GM12864 (cell line): ENCODE data around the gene SOAT1.
"Not testable (repeated sequence)": the region's sequence is repeated elsewhere in the genome, so short reads cannot be mapped to it uniquely, and the experiment has no call there.

ENCODE experiments used
- DNase-seq: peaks from one replicate; pipeline ENCODE4 v3.0.0-alpha.2; 2011; ENCODE audit warnings: low read depth
- H3K4me3 ChIP-seq: 2 replicates; pipeline ENCODE4 v1.5.1; 2011; ENCODE audit warnings: mild to moderate bottlenecking, low read depth, low read length, control low read depth
- TF ChIP-seq, protein P1 (sequence below): IDR thresholded peaks from 2 replicates; pipeline ENCODE4 v1.5.1; 2011; ENCODE audit warnings: low read depth, mild to moderate bottlenecking, moderate library complexity, low read length, control low read depth, inconsistent platforms; ENCODE audit errors: missing control alignments

Gene SOAT1

DNA sequence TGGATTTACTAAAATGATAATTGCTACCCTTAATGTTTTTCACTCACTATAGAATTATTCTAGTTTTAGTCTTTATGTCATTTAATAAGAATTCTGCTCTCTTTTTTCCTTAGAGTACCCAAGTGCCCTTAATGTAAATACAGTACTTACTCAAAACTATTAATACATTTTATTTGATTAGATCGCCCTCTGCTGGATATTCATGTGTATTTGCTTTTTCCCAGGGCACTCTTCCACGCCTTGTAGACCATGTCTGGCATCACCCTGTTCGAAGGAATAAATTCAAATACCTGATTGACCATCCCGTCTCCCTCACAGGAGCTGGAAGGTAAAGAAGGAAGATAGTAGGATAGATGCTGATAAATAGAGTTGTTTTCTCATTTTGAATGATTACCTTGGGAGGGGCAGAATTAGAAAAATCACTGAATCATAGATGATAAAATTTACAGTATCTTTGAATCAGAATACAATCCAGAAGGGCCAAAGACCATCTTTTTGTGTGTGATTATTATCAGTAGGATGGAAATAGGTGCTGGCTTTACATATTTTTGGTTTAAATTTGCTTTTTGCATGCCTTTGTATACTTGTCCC lies 76.2 kb downstream of the SOAT1 start:
- DNase-seq = no peak
- TF ChIP-seq, protein P1, sequence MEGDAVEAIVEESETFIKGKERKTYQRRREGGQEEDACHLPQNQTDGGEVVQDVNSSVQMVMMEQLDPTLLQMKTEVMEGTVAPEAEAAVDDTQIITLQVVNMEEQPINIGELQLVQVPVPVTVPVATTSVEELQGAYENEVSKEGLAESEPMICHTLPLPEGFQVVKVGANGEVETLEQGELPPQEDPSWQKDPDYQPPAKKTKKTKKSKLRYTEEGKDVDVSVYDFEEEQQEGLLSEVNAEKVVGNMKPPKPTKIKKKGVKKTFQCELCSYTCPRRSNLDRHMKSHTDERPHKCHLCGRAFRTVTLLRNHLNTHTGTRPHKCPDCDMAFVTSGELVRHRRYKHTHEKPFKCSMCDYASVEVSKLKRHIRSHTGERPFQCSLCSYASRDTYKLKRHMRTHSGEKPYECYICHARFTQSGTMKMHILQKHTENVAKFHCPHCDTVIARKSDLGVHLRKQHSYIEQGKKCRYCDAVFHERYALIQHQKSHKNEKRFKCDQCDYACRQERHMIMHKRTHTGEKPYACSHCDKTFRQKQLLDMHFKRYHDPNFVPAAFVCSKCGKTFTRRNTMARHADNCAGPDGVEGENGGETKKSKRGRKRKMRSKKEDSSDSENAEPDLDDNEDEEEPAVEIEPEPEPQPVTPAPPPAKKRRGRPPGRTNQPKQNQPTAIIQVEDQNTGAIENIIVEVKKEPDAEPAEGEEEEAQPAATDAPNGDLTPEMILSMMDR = peak; percentile 37
- no peak overlapping the region for H3K4me3 ChIP-seq

DNA sequence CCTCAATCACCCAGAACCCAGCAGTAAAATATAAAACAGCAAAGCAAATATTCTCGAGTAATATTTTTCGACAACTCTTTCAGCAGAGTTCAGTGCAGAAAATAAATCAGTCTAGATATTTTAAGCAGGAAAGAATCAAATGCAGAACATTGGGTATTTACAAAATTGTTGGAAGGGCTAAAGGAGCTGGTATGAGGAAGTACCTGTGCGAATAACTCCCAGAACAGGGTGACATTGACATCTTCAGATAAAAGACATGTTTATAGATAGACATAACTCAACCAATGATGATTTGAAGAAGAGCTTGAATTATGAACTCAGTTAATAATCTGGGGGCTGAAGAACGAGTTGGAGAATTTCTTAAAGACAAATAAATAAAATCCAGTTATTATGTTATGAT lies 78.6 kb downstream of the SOAT1 start:
- TF ChIP-seq, protein P1 = no peak
- no peak overlapping the region for H3K4me3 ChIP-seq
- no peak for DNase-seq

DNA sequence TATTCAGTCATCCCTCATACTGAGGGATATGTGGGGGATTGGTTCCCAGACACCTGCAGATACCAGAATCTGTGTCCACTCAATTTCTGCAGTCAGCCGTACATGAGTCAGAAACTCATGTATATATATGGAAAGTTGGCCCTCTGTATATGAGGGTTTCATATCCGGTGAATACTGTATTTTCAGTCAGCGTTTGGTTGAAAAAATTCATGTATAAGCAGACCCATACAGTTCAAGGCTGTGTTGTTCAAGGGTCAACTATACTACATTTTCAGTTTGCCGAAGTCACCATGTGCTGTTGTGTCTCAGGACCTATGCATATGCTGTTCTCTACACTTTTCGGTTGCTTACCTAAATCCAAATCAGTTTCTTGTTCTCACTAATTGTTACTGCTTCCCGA lies 82.6 kb downstream of the SOAT1 start:
- TF ChIP-seq, protein P1 = no peak
- H3K4me3 ChIP-seq = no peak overlapping the region
- no peak for DNase-seq

DNA sequence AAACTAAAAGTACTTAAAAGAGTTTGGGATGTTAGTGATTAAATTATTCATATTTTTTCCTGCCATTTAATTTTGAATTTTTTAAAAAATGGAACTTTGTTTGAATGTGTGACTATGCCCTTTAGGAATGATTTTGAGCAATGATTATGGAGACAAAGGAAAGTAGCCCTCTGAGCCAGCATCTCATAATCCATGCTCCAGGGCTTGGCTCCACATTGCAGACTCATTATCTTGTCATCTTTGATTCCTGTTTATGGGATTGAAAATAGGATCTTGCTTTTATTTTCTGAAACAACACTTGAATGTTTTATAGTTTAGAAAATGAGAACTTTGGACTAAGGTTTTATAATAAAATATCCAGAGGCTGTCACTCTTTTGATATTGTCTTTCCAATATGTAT lies 86.7 kb downstream of the SOAT1 start:
- TF ChIP-seq, protein P1 = no peak
- no peak overlapping the region for H3K4me3 ChIP-seq
- no peak for DNase-seq

DNA sequence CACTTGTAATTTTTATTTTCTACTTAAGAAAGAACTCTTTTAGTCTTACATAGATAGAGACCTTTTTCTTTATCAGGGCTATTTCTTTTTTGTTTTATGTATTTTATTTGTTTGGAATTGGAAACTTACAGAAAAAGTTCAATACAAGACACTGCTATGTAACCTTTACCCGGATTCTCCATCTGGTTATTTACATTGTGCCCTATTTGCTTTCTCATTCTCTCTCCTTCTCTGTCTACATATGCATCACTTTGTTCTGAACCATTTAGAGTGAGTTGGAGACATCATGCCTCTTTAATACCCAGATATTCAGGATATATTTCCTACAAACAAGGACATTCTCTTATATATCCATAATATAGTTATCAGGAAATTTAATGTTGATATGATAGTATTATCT lies 90.4 kb downstream of the SOAT1 start:
- no peak overlapping the region for H3K4me3 ChIP-seq
- DNase-seq = no peak

DNA sequence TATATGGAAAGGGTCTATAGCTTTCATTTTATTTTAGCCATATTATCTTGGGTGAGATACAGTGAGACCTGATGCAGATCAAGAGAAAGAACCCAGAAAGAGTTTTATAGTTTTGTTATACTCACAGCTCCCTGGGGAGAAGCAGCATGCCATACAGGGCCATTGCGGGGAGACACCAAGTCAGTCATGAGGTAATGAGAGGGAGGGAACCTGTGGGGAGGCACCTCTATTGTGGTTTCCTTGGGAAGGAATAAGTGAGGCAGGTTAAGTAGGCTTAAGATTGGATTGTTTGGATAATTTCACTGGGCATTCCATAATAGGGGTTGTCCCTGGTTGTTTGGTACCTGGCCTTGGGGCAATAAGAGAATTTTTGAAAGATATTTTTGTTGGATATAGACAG lies 91.9 kb downstream of the SOAT1 start:
- H3K4me3 ChIP-seq = no peak overlapping the region
- no peak for DNase-seq
- TF ChIP-seq, protein P1 = no peak

More for the DNA sequence above, 90.4 kb downstream of the SOAT1 start:
- TF ChIP-seq, protein P1 = no peak

DNA sequence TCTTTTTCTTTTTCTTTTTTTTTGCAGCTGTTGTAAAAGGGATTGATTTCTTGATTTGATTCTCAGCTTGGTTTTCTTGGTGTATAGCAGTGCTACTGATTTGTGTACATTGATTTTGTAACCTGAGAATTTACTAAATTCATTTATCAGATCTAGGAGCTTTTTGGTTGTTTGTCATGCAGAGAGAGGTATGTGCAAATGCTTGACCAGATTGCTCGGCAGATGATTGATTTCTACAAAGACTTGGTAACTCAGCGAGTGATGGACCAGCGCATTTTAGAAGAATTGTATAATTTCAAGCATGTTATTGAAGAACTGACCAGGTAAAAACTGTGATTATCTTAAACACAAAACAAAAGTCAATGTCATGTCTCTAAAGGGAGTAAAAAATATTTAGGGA lies 100.1 kb downstream of the SOAT1 start:
- DNase-seq = no peak
- H3K4me3 ChIP-seq = no peak overlapping the region
- TF ChIP-seq, protein P1 = no peak

DNA sequence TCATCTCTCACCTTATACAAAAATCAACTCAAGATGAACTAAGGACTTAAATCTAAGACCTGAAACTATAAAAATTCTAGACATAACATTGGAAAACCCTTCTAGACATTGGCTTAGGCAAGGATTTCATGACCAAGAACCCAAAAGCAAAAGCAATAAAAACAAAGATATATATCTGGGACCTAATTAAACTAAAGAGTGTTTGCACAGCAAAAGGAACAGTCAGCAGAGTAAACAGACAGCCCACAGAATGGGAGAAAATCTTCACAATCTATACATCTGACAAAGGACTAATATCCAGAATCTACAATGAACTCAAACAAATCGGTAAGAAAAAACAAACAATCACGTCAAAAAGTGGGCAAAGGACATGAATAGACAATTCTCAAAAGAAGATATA lies 105.8 kb downstream of the SOAT1 start:
- DNase-seq, H3K4me3 ChIP-seq: not testable (repeated sequence)
